IMR-90 (cell line): ENCODE data around the gene TESK2. TPM values are rescaled to one million over a fixed set of nuclear protein-coding genes. Genes with fewer than 3 reads are reported as not detected.
"Not testable (repeated sequence)": the region's sequence is repeated elsewhere in the genome, so short reads cannot be mapped to it uniquely, and the experiment has no call there.

Source experiments
- ATAC-seq: fragments of 200-7000 bp; cut with Tn5 transposase; 2 replicates; pipeline ENCODE4 v1.9.1; 2020; ENCODE audit warnings: low read depth, mild to moderate bottlenecking, moderate library complexity
- BruUV-seq: library from RNA; stranded (reverse); fragments of 400-500 nt; replicated peaks from 2 replicates; lab custom pipeline; 2021; lab: Mats Ljungman, UMichigan
- CTCF ChIA-PET: fragments of 300-600 bp; formaldehyde crosslinking; extraction: SDS; loops from one replicate; lab custom pipeline; 2021; ENCODE audit warnings: antibody characterized with exemption; lab: Yijun Ruan, JAX
- POLR2A ChIA-PET: fragments of 300-600 bp; sonication (Branson Sonifier 250); formaldehyde crosslinking; loops from one replicate; lab custom pipeline; 2022; ENCODE audit warnings: antibody characterized with exemption; ENCODE audit not compliant: unreplicated experiment; lab: Charles Lee
- DNase-seq: peaks from one replicate; pipeline ENCODE4 v3.0.0; 2013
- H2AFZ ChIP-seq: replicated peaks from 2 replicates; pipeline ENCODE3; 2013; ENCODE audit warnings: low read length, mild to moderate bottlenecking; ENCODE audit not compliant: poor library complexity
- H2AK5ac ChIP-seq: 2 replicates; pipeline ENCODE4 v1.6.1; 2013; ENCODE audit warnings: low read depth, low read length, inconsistent platforms
- H2AK9ac ChIP-seq: replicated peaks from 2 replicates; pipeline ENCODE3; 2013; ENCODE audit warnings: mild to moderate bottlenecking, low read depth, low read length, moderate library complexity; ENCODE audit not compliant: poor library complexity
- H2BK120ac ChIP-seq: 2 replicates; pipeline ENCODE4 v1.6.1; 2013; ENCODE audit warnings: low read depth, low read length, inconsistent platforms
- H2BK15ac ChIP-seq: 3 replicates; pipeline ENCODE4 v1.6.1; 2013; ENCODE audit warnings: low read depth, low read length, inconsistent platforms
- H2BK20ac ChIP-seq: 2 replicates; pipeline ENCODE4 v1.6.1; 2013; ENCODE audit warnings: low read depth, mild to moderate bottlenecking, inconsistent platforms, low read length, moderate library complexity
- H2BK5ac ChIP-seq: 2 replicates; pipeline ENCODE4 v1.6.1; 2013; ENCODE audit warnings: mild to moderate bottlenecking, low read depth, low read length, inconsistent platforms; ENCODE audit not compliant: poor library complexity, severe bottlenecking
- H3K14ac ChIP-seq: replicated peaks from 2 replicates; pipeline ENCODE4 v1.6.1; 2013; ENCODE audit warnings: low read depth, low read length, inconsistent platforms
- H3K18ac ChIP-seq: 2 replicates; pipeline ENCODE4 v1.6.1; 2013; ENCODE audit warnings: low read depth, low read length, control low read depth
- H3K23ac ChIP-seq: 2 replicates; pipeline ENCODE4 v1.6.1; 2013; ENCODE audit warnings: low read depth, low read length, inconsistent platforms
- H3K27ac ChIP-seq: 2 replicates; pipeline ENCODE4 v1.5.1; 2013; ENCODE audit warnings: mild to moderate bottlenecking, control low read depth, low read length; ENCODE audit not compliant: insufficient read depth
- H3K27me3 ChIP-seq: 2 replicates; pipeline ENCODE4 v1.6.1; 2013; ENCODE audit warnings: low read length; ENCODE audit not compliant: control insufficient read depth, insufficient read depth
- H3K36me3 ChIP-seq: 2 replicates; pipeline ENCODE4 v1.6.1; 2013; ENCODE audit warnings: low read length, mixed read lengths; ENCODE audit not compliant: control insufficient read depth, insufficient read depth
- H3K4ac ChIP-seq: 2 replicates; pipeline ENCODE4 v1.6.1; 2013; ENCODE audit warnings: low read depth, low read length, inconsistent platforms
- H3K4me1 ChIP-seq: 2 replicates; pipeline ENCODE4 v1.6.1; 2013; ENCODE audit warnings: low read length, mixed read lengths; ENCODE audit not compliant: control insufficient read depth, insufficient read depth
- H3K4me2 ChIP-seq: 2 replicates; pipeline ENCODE4 v1.6.1; 2013; ENCODE audit warnings: low read depth, mild to moderate bottlenecking, control low read depth, low read length, moderate library complexity
- H3K4me3 ChIP-seq: 2 replicates; pipeline ENCODE4 v1.5.1; 2013; ENCODE audit warnings: low read depth, mild to moderate bottlenecking, control low read depth, low read length, moderate library complexity; ENCODE audit not compliant: insufficient read depth
- H3K56ac ChIP-seq: 2 replicates; pipeline ENCODE4 v1.6.1; 2013; ENCODE audit warnings: low read length, inconsistent platforms; ENCODE audit not compliant: insufficient read depth; ENCODE audit errors: extremely low read depth
- H3K79me1 ChIP-seq, 2 experiments: 2 replicates each; pipeline ENCODE4 v1.6.1; 2013; ENCODE audit warnings: low read length in 2 of 2, inconsistent platforms in 1 of 2, low read depth in 1 of 2
- H3K9ac ChIP-seq: 2 replicates; pipeline ENCODE4 v1.6.1; 2013; ENCODE audit warnings: low read depth, low read length, control low read depth
- H3K9me1 ChIP-seq: 2 replicates; pipeline ENCODE4 v1.6.1; 2013; ENCODE audit warnings: low read length, inconsistent platforms; ENCODE audit not compliant: insufficient read depth
- H3K9me3 ChIP-seq: 2 replicates; pipeline ENCODE4 v1.6.1; 2013; ENCODE audit warnings: low read length; ENCODE audit not compliant: control insufficient read depth, insufficient read depth
- H4K20me1 ChIP-seq: 2 replicates; pipeline ENCODE4 v1.6.1; 2013; ENCODE audit warnings: low read length, inconsistent platforms; ENCODE audit not compliant: insufficient read depth
- H4K5ac ChIP-seq: 2 replicates; pipeline ENCODE4 v1.6.1; 2013; ENCODE audit warnings: mild to moderate bottlenecking, low read depth, low read length, control low read depth
- H4K8ac ChIP-seq, 2 experiments: 2 replicates each; pipeline ENCODE4 v1.6.1; 2013; ENCODE audit warnings: low read depth in 2 of 2, low read length in 2 of 2, control low read depth in 1 of 2, inconsistent platforms in 1 of 2
- H4K91ac ChIP-seq: 2 replicates; pipeline ENCODE4 v1.6.1; 2013; ENCODE audit warnings: low read depth, low read length, inconsistent platforms; ENCODE audit not compliant: insufficient read depth
- WGBS, 2 experiments: methylation state at CpG; one replicate each; pipeline versions ENCODE4 v1.1.5 to v1.1.7; 2013; ENCODE audit warnings: missing lambda C conversion rate in 2 of 2; ENCODE audit not compliant: insufficient read length in 1 of 2; ENCODE audit errors: extremely low coverage in 2 of 2; 5-methylcytosine and 5-hydroxymethylcytosine counted together
- dilution Hi-C: fragments of 300-500 bp; cut with HindIII; formaldehyde crosslinking; loops from one replicate; pipeline ENCODE4 v1.14.3; 2018; ENCODE audit warnings: low sequenced_read_pairs; ENCODE audit not compliant: unreplicated experiment
- in situ Hi-C: fragments of 300-500 bp; cut with MboI; formaldehyde crosslinking; loops from 3 replicates; pipeline ENCODE4 v1.14.3; 2019; ENCODE audit warnings: low sequenced_read_pairs, inconsistent platforms, mixed read lengths
- intact Hi-C: fragments of 100-400 bp; cut with micrococcal nuclease; formaldehyde crosslinking; loops from 2 replicates; pipeline ENCODE4 v1.10.0; 2022
- polyA plus RNA-seq, 3 experiments: library from polyadenylated mRNA; depleted of rRNA; stranded (reverse); fragments of >200 nt; gene quantifications; 2 replicates each; pipeline ENCODE4 v1.2.3, GENCODE V29; 2012; ENCODE audit warnings: low replicate concordance in 1 of 3
- total RNA-seq: library from RNA; depleted of rRNA; stranded (reverse); fragments of >200 nt; gene quantifications from 2 replicates; pipeline ENCODE4 v1.2.3, GENCODE V29; 2012

The TESK2 gene
- total and polyA plus RNA-seq, 2 of the 4 experiments (the other 2 are of a cell fraction) = 0.90 to 1.3 TPM

GRCh38 chr1:45489379-45489778 is 1.6 kb downstream of the TESK2 start:
- WGBS, 2 experiments = no CpG with 5 or more reads among the region's 14 CpGs
- intact Hi-C loops = not testable (repeated sequence)

More at GRCh38 chr1:45489379-45489778, 1.6 kb downstream of the TESK2 start:
- ATAC-seq, H2AK5ac ChIP-seq, H3K4me1 ChIP-seq, H4K5ac ChIP-seq, in situ Hi-C loops, BruUV-seq, H2AFZ ChIP-seq, H3K18ac ChIP-seq, H3K9ac ChIP-seq, H3K9me1 ChIP-seq, H2BK5ac ChIP-seq, H3K4me3 ChIP-seq, H2BK120ac ChIP-seq, H2BK20ac ChIP-seq, H3K56ac ChIP-seq, H3K9me3 ChIP-seq, H3K36me3 ChIP-seq, H3K27ac ChIP-seq, H3K4me2 ChIP-seq, H3K4ac ChIP-seq, H3K14ac ChIP-seq, H3K27me3 ChIP-seq, H3K79me1 ChIP-seq, H3K23ac ChIP-seq, H4K20me1 ChIP-seq, POLR2A ChIA-PET, H2AK9ac ChIP-seq, H2BK15ac ChIP-seq, DNase-seq, dilution Hi-C loops, H4K8ac ChIP-seq, H4K91ac ChIP-seq: not testable (repeated sequence)
- CTCF ChIA-PET = interaction anchor here (1.2 to 4.5 kb wide), 2 partner anchors 130 kb away, joined by 4 to 95 read pairs; no protein-coding TSS in a partner anchor
